ENCODE results near the gene TBX18. TPM values are rescaled to one million over a fixed set of nuclear protein-coding genes. Genes with fewer than 3 reads are reported as not detected.

TBX18 gene
- total and polyA plus RNA-seq, 10 of the 15 experiments (the other 5 are each of a cell fraction or from before 2014, with no cell fraction given), result 0.03 to 6.1 (median 0.17) TPM; not detected in 6

GRCh38 chr6:84771756-84772356, 7.5 kb upstream of the TBX18 start (continued):
- TF ChIP-seq ZNF592 (IDR thresholded peaks at IDR 0.05) (no peak), MXI1 (IDR thresholded peaks at IDR 0.05; ENCODE audit: low read depth, low read length) (no peak), NRF1 (conservative IDR thresholded peaks at IDR 0.05; ENCODE audit: low read depth, low read length) (no peak), ZBED1 (IDR thresholded peaks at IDR 0.05; ENCODE audit: borderline replicate concordance) (no peak)

- FAIRE-seq (no peak), ATAC-seq (no peak), DNase-seq (ENCODE audit: low read depth, low spot score) (no peak)
- Histone ChIP-seq H3K9ac (ENCODE audit: control insufficient read depth, insufficient read depth, low read length) (no peak overlapping the region), H2AFZ (ENCODE audit: control insufficient read depth, low read depth, low read length) (no peak overlapping the region), H3K79me2 (ENCODE audit: control insufficient read depth, insufficient read depth, low read length) (no peaks in the 10 kb centered on the region), H3K27me3 (replicated peaks in 1 of 2; ENCODE audit: control insufficient read depth in 2 of 2, insufficient read depth in 2 of 2, low read length in 1 of 2) (peaks cover 4 to 15% of the 10 kb centered on the region in 2 experiments), H4K20me1 (ENCODE audit: control insufficient read depth, insufficient read depth) (no peaks in the 10 kb centered on the region), H3K4me3 (no peak overlapping the region), H3K4me1 (ENCODE audit: control insufficient read depth, insufficient read depth, low read length) (no peaks in the 10 kb centered on the region), H3K27ac (ENCODE audit: control insufficient read depth, insufficient read depth) (no peak overlapping the region), H3K4me2 (ENCODE audit: control insufficient read depth, insufficient read depth) (no peak overlapping the region), H3K36me3 (ENCODE audit: control insufficient read depth in 2 of 2, insufficient read depth in 2 of 2, low read length in 1 of 2) (no peaks in the 10 kb centered on the region), H3K9me3 (replicated peaks; ENCODE audit: control insufficient read depth, insufficient read depth, low read length) (no peaks in the 10 kb centered on the region; the same call in 2 of the 3 replicates)
- ChIA-PET SMC1A (ENCODE audit: uncharacterized antibody, unreplicated experiment) (no interaction called here), POLR2A (no interaction called here), RAD21 (ENCODE audit: unreplicated experiment) (no interaction called here), CTCF (interaction anchor here (3.0 kb wide), 1 partner anchor 349 kb away, joined by 11 read pairs; no protein-coding TSS in a partner anchor)
- BruUV-seq (replicated peaks), result no TSS peak
- intact Hi-C loops (cut with micrococcal nuclease; ENCODE audit: unreplicated experiment) (loop anchor here (5.0 kb wide), 1 partner anchor 194 kb away; no protein-coding TSS in a partner anchor), in situ Hi-C loops (cut with MboI) (no loop called here)
- 33% methylated on average over 6 of the region's 6 CpGs for WGBS (ENCODE audit: insufficient coverage, insufficient replicate concordance, low lambda C conversion rate, missing lambda C conversion rate)
- TF ChIP-seq FOXM1 (IDR thresholded peaks at IDR 0.05; ENCODE audit: low read depth, low read length) (no peak), HDAC6 (IDR thresholded peaks at IDR 0.05; ENCODE audit: unreplicated experiment) (no peak), NFIC (IDR thresholded peaks at IDR 0.05; ENCODE audit: low read depth, low read length) (no peak), ZNF217 (IDR thresholded peaks at IDR 0.05) (no peak), HDGF (IDR thresholded peaks at IDR 0.05) (no peak), RFX5 (IDR thresholded peaks at IDR 0.05; ENCODE audit: low read depth, low read length) (no peak)
Observed at GRCh38 chr6:84771125-84771755, 6.8 kb upstream of the TBX18 start.

All from GM12878 (cell line).